Measurements from ENCODE around the gene OLFM1.

Gene OLFM1

GRCh38 chr9:135102331-135102730 is 14.9 kb downstream of the OLFM1 start:
- TF ChIP-seq CTCF (IDR thresholded peaks at IDR 0.05; ENCODE audit: low read depth, low read length, missing control alignments), result no peak
- H3K4me3 ChIP-seq (ENCODE audit: low read depth, low read length), result no peak overlapping the region
- DNase-seq (ENCODE audit: low read depth), result no peak

GRCh38 chr9:135103001-135103446 is 15.6 kb downstream of the OLFM1 start:
- no peak overlapping the region for H3K4me3 ChIP-seq (ENCODE audit: low read depth, low read length)
- TF ChIP-seq CTCF (IDR thresholded peaks at IDR 0.05; ENCODE audit: low read depth, low read length, missing control alignments), result no peak
- no peak for DNase-seq (ENCODE audit: low read depth)

- TF ChIP-seq CTCF (IDR thresholded peaks at IDR 0.05; ENCODE audit: low read depth, low read length, missing control alignments), result no peak
- no peak for DNase-seq (ENCODE audit: low read depth)
- H3K4me3 ChIP-seq (ENCODE audit: low read depth, low read length), result no peak overlapping the region
These were observed 16.6 kb downstream of the OLFM1 start for GRCh38 chr9:135103931-135104639.

- H3K4me3 ChIP-seq (ENCODE audit: low read depth, low read length), result no peak overlapping the region
- DNase-seq (ENCODE audit: low read depth), result no peak
- TF ChIP-seq CTCF (IDR thresholded peaks at IDR 0.05; ENCODE audit: low read depth, low read length, missing control alignments), result no peak
These were observed 17.3 kb downstream of the OLFM1 start for GRCh38 chr9:135104761-135105160.

GRCh38 chr9:135105211-135105745 is 17.8 kb downstream of the OLFM1 start:
- no peak for DNase-seq (ENCODE audit: low read depth)
- no peak overlapping the region for H3K4me3 ChIP-seq (ENCODE audit: low read depth, low read length)
- no peak for TF ChIP-seq CTCF (IDR thresholded peaks at IDR 0.05; ENCODE audit: low read depth, low read length, missing control alignments)

- TF ChIP-seq CTCF (IDR thresholded peaks at IDR 0.05; ENCODE audit: low read depth, low read length, missing control alignments), result no peak
- no peak for DNase-seq (ENCODE audit: low read depth)
- no peak overlapping the region for H3K4me3 ChIP-seq (ENCODE audit: low read depth, low read length)
These were observed 18.5 kb downstream of the OLFM1 start for GRCh38 chr9:135105938-135106491.
